Measurements from ENCODE around the gene GAS1.

GRCh38 chr9:86945728-86946200, 1.5 kb downstream of the GAS1 start:
- TF ChIP-seq EZH2 (optimal IDR thresholded peaks at IDR 0.05; ENCODE audit: low read depth, low read length) (no peak), EZH2phosphoT487 (IDR thresholded peaks at IDR 0.05; ENCODE audit: low read length) (no peak)
- TF ChIP-seq, protein P1, sequence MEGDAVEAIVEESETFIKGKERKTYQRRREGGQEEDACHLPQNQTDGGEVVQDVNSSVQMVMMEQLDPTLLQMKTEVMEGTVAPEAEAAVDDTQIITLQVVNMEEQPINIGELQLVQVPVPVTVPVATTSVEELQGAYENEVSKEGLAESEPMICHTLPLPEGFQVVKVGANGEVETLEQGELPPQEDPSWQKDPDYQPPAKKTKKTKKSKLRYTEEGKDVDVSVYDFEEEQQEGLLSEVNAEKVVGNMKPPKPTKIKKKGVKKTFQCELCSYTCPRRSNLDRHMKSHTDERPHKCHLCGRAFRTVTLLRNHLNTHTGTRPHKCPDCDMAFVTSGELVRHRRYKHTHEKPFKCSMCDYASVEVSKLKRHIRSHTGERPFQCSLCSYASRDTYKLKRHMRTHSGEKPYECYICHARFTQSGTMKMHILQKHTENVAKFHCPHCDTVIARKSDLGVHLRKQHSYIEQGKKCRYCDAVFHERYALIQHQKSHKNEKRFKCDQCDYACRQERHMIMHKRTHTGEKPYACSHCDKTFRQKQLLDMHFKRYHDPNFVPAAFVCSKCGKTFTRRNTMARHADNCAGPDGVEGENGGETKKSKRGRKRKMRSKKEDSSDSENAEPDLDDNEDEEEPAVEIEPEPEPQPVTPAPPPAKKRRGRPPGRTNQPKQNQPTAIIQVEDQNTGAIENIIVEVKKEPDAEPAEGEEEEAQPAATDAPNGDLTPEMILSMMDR (IDR thresholded peaks at IDR 0.05; ENCODE audit: low read length): peak; percentile 10

All from MM.1S (cell line).